GM12875 (cell line): Measurements from ENCODE around the gene DSCAM.

Source experiments
- H3K4me3 ChIP-seq: one replicate; pipeline ENCODE4 v1.5.1; 2011; ENCODE audit warnings: low read depth, low read length, control low read depth
- TF ChIP-seq, protein P1 (sequence below): IDR thresholded peaks from 2 replicates; pipeline ENCODE4 v1.5.1; 2011; ENCODE audit warnings: low read depth, mild to moderate bottlenecking, control low read depth, inconsistent platforms, low read length, moderate library complexity, borderline replicate concordance; ENCODE audit not compliant: insufficient read depth

The DSCAM gene

GRCh38 chr21:40021558-40022351, 825.2 kb downstream of the DSCAM start:
- TF ChIP-seq, protein P1, sequence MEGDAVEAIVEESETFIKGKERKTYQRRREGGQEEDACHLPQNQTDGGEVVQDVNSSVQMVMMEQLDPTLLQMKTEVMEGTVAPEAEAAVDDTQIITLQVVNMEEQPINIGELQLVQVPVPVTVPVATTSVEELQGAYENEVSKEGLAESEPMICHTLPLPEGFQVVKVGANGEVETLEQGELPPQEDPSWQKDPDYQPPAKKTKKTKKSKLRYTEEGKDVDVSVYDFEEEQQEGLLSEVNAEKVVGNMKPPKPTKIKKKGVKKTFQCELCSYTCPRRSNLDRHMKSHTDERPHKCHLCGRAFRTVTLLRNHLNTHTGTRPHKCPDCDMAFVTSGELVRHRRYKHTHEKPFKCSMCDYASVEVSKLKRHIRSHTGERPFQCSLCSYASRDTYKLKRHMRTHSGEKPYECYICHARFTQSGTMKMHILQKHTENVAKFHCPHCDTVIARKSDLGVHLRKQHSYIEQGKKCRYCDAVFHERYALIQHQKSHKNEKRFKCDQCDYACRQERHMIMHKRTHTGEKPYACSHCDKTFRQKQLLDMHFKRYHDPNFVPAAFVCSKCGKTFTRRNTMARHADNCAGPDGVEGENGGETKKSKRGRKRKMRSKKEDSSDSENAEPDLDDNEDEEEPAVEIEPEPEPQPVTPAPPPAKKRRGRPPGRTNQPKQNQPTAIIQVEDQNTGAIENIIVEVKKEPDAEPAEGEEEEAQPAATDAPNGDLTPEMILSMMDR = no peak
- no peak overlapping the region for H3K4me3 ChIP-seq

GRCh38 chr21:40020651-40021050, 826.3 kb downstream of the DSCAM start:
- no peak overlapping the region for H3K4me3 ChIP-seq
- TF ChIP-seq, protein P1 = no peak

DNA sequence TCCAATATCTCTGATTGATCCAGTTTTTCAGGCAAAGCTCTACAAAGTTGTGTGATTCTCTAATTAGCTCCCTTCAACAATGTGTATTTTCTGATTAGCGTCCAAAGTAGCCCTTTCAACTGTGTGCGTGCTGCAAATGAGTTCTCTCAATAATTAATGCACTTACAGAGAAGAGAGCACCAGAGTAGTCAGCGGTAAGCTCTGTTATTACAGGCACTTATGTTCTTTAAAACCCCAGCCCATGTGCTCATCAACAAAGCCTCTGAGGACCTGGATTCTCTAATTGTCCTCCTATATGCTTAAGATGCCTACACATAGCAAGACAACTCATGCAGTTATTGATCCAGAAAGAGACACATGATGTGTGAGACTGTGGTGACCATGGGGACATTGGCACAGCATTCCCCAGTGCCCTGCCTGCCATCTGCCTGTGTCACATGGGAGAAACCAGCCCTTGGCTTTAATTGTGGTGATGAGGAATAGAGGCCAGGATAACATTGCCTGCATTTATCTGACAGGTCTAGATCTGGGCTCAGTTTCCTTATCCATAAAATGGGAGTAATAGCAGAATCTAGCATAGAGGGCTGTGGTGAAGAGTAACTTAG, 828.0 kb downstream of the DSCAM start:
- TF ChIP-seq, protein P1 = no peak
- H3K4me3 ChIP-seq = no peak overlapping the region

DNA sequence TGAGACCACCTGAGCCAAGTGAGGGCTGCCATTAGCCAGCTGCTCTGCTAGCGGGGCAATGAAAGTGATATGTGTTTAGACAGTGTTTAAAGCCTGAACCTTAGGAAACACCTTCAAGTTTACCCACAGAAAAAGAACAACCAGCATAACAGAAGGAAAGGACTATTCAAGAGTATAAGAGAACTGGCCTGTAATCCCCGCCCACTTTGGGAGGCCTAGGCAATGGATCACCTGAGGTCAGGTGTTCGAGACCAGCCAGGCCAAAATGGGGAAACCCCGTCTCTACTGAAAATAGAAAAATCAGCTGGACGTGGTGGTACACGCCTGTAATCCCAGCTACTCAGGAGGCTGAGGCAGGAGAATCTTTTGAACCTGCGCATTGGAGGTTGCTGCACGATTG, 830.3 kb downstream of the DSCAM start:
- TF ChIP-seq, protein P1 = no peak
- no peak overlapping the region for H3K4me3 ChIP-seq

- no peak overlapping the region for H3K4me3 ChIP-seq
- TF ChIP-seq, protein P1 = no peak
These were observed 830.7 kb downstream of the DSCAM start for GRCh38 chr21:40016234-40016633.

- no peak overlapping the region for H3K4me3 ChIP-seq
- TF ChIP-seq, protein P1 = no peak
These were observed 831.1 kb downstream of the DSCAM start for GRCh38 chr21:40015818-40016217.

DNA sequence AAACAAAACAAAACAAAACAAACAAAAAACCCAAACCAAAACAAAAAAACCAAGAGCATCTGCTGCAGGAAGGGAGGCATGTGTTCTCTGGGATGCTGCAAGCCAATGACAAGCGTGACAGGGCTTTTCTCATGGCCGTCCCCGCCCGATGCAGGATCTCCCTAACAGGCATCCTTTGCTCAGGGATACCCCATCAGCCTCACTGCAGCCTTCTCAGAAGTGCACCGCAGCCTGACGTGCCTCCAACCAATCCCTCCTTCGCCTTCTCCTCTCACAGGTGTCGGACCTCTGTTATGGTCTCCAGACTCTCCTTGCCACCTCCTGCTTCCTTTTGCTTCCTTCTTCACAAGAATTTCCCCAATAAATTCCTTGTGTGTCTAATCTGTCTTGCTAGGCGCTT, 832.6 kb downstream of the DSCAM start:
- TF ChIP-seq, protein P1 = no peak

More for the DNA sequence above, 832.6 kb downstream of the DSCAM start:
- no peak overlapping the region for H3K4me3 ChIP-seq
